Measurements from ENCODE around the gene PLA2G15.

DNA sequence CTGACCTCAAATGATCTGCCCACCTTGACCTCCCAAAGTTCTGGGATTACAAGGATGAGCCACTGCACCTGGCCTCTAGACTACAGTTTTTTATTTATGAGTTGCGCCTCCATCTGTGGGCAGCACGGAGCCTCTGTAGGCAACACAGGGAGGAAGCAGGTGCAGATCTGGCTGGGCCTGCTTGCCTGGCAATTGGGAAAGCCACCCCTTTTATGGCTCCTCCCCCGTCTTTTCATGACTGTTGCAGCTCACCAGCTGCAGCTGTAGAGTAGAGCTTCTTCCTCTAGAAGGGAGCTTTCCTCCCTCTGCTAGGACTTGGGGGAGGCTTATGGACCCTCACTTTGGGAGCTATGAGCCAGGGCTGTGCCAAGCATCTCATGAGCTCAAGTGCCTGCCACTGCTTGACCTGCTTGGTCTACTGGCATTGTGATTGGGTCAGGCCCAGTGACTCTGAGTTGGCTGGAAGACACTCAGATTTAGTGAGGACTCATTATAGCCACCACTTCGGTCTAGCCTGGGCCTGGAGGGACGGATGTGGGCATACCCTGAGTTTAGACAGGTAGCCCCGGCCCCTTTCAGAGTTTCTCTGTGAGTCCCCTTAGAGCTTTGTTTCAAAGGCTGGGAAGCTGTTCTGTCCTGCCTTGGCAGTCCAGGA lies 12.2 kb downstream of the PLA2G15 start:
- TF ChIP-seq SIN3A (IDR thresholded peaks at IDR 0.05; ENCODE audit: borderline replicate concordance, insufficient read depth, low read length) = no peak
- no peak for TF ChIP-seq POLR2AphosphoS5 (IDR thresholded peaks at IDR 0.05; ENCODE audit: low read depth, low read length)
- TF ChIP-seq, protein P1, sequence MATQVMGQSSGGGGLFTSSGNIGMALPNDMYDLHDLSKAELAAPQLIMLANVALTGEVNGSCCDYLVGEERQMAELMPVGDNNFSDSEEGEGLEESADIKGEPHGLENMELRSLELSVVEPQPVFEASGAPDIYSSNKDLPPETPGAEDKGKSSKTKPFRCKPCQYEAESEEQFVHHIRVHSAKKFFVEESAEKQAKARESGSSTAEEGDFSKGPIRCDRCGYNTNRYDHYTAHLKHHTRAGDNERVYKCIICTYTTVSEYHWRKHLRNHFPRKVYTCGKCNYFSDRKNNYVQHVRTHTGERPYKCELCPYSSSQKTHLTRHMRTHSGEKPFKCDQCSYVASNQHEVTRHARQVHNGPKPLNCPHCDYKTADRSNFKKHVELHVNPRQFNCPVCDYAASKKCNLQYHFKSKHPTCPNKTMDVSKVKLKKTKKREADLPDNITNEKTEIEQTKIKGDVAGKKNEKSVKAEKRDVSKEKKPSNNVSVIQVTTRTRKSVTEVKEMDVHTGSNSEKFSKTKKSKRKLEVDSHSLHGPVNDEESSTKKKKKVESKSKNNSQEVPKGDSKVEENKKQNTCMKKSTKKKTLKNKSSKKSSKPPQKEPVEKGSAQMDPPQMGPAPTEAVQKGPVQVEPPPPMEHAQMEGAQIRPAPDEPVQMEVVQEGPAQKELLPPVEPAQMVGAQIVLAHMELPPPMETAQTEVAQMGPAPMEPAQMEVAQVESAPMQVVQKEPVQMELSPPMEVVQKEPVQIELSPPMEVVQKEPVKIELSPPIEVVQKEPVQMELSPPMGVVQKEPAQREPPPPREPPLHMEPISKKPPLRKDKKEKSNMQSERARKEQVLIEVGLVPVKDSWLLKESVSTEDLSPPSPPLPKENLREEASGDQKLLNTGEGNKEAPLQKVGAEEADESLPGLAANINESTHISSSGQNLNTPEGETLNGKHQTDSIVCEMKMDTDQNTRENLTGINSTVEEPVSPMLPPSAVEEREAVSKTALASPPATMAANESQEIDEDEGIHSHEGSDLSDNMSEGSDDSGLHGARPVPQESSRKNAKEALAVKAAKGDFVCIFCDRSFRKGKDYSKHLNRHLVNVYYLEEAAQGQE (IDR thresholded peaks at IDR 0.05; ENCODE audit: insufficient read depth in 1 of 2, low read depth in 2 of 2, low read length in 2 of 2) = no peak
- no peak for TF ChIP-seq TAF1 (IDR thresholded peaks at IDR 0.05; ENCODE audit: borderline replicate concordance, insufficient read depth, low read length)
- TF ChIP-seq FOXP2 (optimal IDR thresholded peaks at IDR 0.05; ENCODE audit: borderline replicate concordance, extremely low read depth, extremely low read length, insufficient read depth) = no peak
